GM12878 (cell line): ENCODE measurements around the gene PLPPR1. TPM values are rescaled to one million over a fixed set of nuclear protein-coding genes. Genes with fewer than 3 reads are reported as not detected.

Experiments
- ATAC-seq: fragments of 200-7000 bp; cut with Tn5 transposase; 3 replicates; pipeline ENCODE4 v1.9.1; 2020; ENCODE audit warnings: mild to moderate bottlenecking, moderate library complexity
- BruUV-seq: library from RNA; stranded (reverse); fragments of 400-500 nt; replicated peaks from 2 replicates; lab custom pipeline; 2021; lab: Mats Ljungman, UMichigan
- CTCF ChIA-PET: fragments of 300-600 bp; sonication (Branson Sonifier 250); formaldehyde crosslinking; extraction: SDS; loops from one replicate; lab custom pipeline; 2021; ENCODE audit warnings: inconsistent platforms; lab: Yijun Ruan, JAX
- POLR2A ChIA-PET: fragments of 350-600 bp; formaldehyde crosslinking; extraction: SDS; loops from one replicate; lab custom pipeline; 2021; ENCODE audit warnings: inconsistent platforms; lab: Charles Lee
- RAD21 ChIA-PET: fragments of 300-600 bp; sonication (Branson Sonifier 250); formaldehyde crosslinking; loops from one replicate; lab custom pipeline; 2023; ENCODE audit warnings: antibody characterized with exemption; ENCODE audit not compliant: unreplicated experiment; lab: Charles Lee
- SMC1A ChIA-PET: fragments of 300-600 bp; sonication (Branson Sonifier 250); formaldehyde crosslinking; loops from one replicate; lab custom pipeline; 2023; ENCODE audit not compliant: unreplicated experiment, uncharacterized antibody; lab: Charles Lee
- DNase-seq: peaks from one replicate; pipeline ENCODE4 v3.0.0-alpha.2; 2011; ENCODE audit warnings: low read depth, low spot score
- FAIRE-seq: peaks from 3 replicates; lab custom pipeline; 2011; peaks lifted over from hg19 to GRCh38; lab: Jason Lieb, UNC
- H2AFZ ChIP-seq: 2 replicates; pipeline ENCODE4 v1.6.0; 2011; ENCODE audit warnings: low read depth, low read length, control low read depth; ENCODE audit not compliant: control insufficient read depth
- H3K27ac ChIP-seq: 2 replicates; pipeline ENCODE4 v1.5.1; 2011; ENCODE audit warnings: control low read depth; ENCODE audit not compliant: control insufficient read depth, insufficient read depth
- H3K27me3 ChIP-seq, 2 experiments: replicated peaks in 1 of 2; 2 replicates each; pipeline versions ENCODE4 v1.6.0 to v1.6.1; 2011; ENCODE audit warnings: low read length in 1 of 2; ENCODE audit not compliant: control insufficient read depth in 2 of 2, insufficient read depth in 2 of 2
- H3K36me3 ChIP-seq, 2 experiments: 2 replicates each; pipeline ENCODE4 v1.5.1; 2011; ENCODE audit warnings: low read length in 1 of 2; ENCODE audit not compliant: control insufficient read depth in 2 of 2, insufficient read depth in 2 of 2
- H3K4me1 ChIP-seq: 2 replicates; pipeline ENCODE4 v1.6.1; 2011; ENCODE audit warnings: mild to moderate bottlenecking, low read length, moderate library complexity, mixed read lengths; ENCODE audit not compliant: control insufficient read depth, insufficient read depth
- H3K4me2 ChIP-seq: 2 replicates; pipeline ENCODE4 v1.6.0; 2011; ENCODE audit warnings: control low read depth; ENCODE audit not compliant: control insufficient read depth, insufficient read depth
- H3K4me3 ChIP-seq: fragments of 200-600 bp; sonication (generic); 2 replicates; pipeline ENCODE4 v1.5.1; 2016
- H3K79me2 ChIP-seq: 2 replicates; pipeline ENCODE4 v1.6.0; 2011; ENCODE audit warnings: low read length; ENCODE audit not compliant: control insufficient read depth, insufficient read depth
- H3K9ac ChIP-seq: 2 replicates; pipeline ENCODE4 v1.8.0; 2011; ENCODE audit warnings: low read length, control low read depth, mixed read lengths; ENCODE audit not compliant: control insufficient read depth, insufficient read depth
- H3K9me3 ChIP-seq: replicated peaks from 3 replicates; pipeline ENCODE4 v1.5.1; 2011; ENCODE audit warnings: mild to moderate bottlenecking, low read length; ENCODE audit not compliant: control insufficient read depth, insufficient read depth
- H4K20me1 ChIP-seq: 2 replicates; pipeline ENCODE4 v1.6.0; 2011; ENCODE audit not compliant: control insufficient read depth, insufficient read depth
- CHD4 ChIP-seq: fragments of 200-600 bp; sonication (generic); IDR thresholded peaks from 2 replicates; pipeline ENCODE4 v1.6.1; 2016; ENCODE audit warnings: mild to moderate bottlenecking
- CREB1 ChIP-seq: IDR thresholded peaks from 2 replicates; pipeline ENCODE4 v1.6.1; 2012; ENCODE audit warnings: low read depth, mild to moderate bottlenecking, inconsistent platforms
- IRF3 ChIP-seq: fragments of 450-650 bp; IDR thresholded peaks from 2 replicates; pipeline ENCODE4 v1.6.1; 2014; ENCODE audit warnings: mild to moderate bottlenecking
- MEF2B ChIP-seq: fragments of 450-650 bp; IDR thresholded peaks from 2 replicates; pipeline ENCODE4 v1.6.1; 2018; ENCODE audit warnings: mild to moderate bottlenecking, moderate library complexity; ENCODE audit not compliant: partially characterized antibody, poor library complexity, severe bottlenecking
- NFIC ChIP-seq: IDR thresholded peaks from 2 replicates; pipeline ENCODE4 v1.6.1; 2012; ENCODE audit warnings: low read depth, mild to moderate bottlenecking, inconsistent platforms, low read length, moderate library complexity
- NR2C2 ChIP-seq: IDR thresholded peaks from 2 replicates; pipeline ENCODE4 v1.6.1; 2011; ENCODE audit warnings: borderline replicate concordance, low read depth; ENCODE audit not compliant: control insufficient read depth, insufficient read length
- RFX5 ChIP-seq: IDR thresholded peaks from 2 replicates; pipeline ENCODE4 v1.6.1; 2011; ENCODE audit warnings: low read depth, low read length, improper control_type of control experiment
- SIN3A ChIP-seq: IDR thresholded peaks from 2 replicates; pipeline ENCODE4 v1.6.1; 2012; ENCODE audit warnings: low read depth, low read length, improper control_type of control experiment
- USF2 ChIP-seq: IDR thresholded peaks from 2 replicates; pipeline ENCODE4 v1.6.1; 2011; ENCODE audit warnings: low read depth, low read length, improper control_type of control experiment, borderline replicate concordance
- WRNIP1 ChIP-seq: IDR thresholded peaks from 2 replicates; pipeline ENCODE4 v1.6.1; 2011; ENCODE audit warnings: low read depth, low read length, improper control_type of control experiment, borderline replicate concordance
- YBX1 ChIP-seq: fragments of 450-650 bp; IDR thresholded peaks from 2 replicates; pipeline ENCODE4 v1.6.1; 2016; ENCODE audit warnings: antibody characterized with exemption
- ZBED1 ChIP-seq: IDR thresholded peaks from 2 replicates; pipeline ENCODE4 v1.6.1; 2016; ENCODE audit warnings: borderline replicate concordance
- ZNF622 ChIP-seq: fragments of 450-650 bp; IDR thresholded peaks from 2 replicates; pipeline ENCODE4 v1.6.1; 2017; ENCODE audit warnings: mild to moderate bottlenecking, inconsistent platforms
- WGBS: methylation state at CpG from one replicate; pipeline ENCODE4 v1.1.6; 2016; ENCODE audit warnings: low lambda C conversion rate; ENCODE audit not compliant: insufficient replicate concordance, insufficient coverage; ENCODE audit errors: missing lambda C conversion rate; 5-methylcytosine and 5-hydroxymethylcytosine counted together
- in situ Hi-C: fragments of 300-500 bp; cut with MboI; formaldehyde crosslinking; loops from 9 replicates; pipeline ENCODE4 v1.14.3; 2018; ENCODE audit warnings: mixed read lengths
- intact Hi-C: fragments of 100-400 bp; cut with micrococcal nuclease; formaldehyde crosslinking; loops from one replicate; pipeline ENCODE4 v1.14.2; 2022; ENCODE audit not compliant: unreplicated experiment
- polyA plus RNA-seq, 11 experiments: library from polyadenylated mRNA; depleted of rRNA in 4 of 11; unstranded in 6 of 11; stranded (reverse) in 5 of 11; fragments of >200 nt; fragmentation: Nextera tagmentation in 4 of 11; fragmentation: Illumina TruSeq in 1 of 11; extraction: Ambion mirVana in 4 of 11; extraction: Trizol in 1 of 11; gene quantifications; 1 replicate in 1 of 11; 2 replicates in 10 of 11; pipeline versions ENCODE4 v1.2.1 to v1.2.3, GENCODE V29; 2011 to 2016; ENCODE audit warnings: inconsistent platforms in 2 of 11, missing spikeins in 2 of 11, low read depth in 1 of 11
- total RNA-seq, 4 experiments: library from RNA; depleted of rRNA in 3 of 4; stranded (reverse); fragments of >200 nt in 3 of 4; fragmentation: Illumina TruSeq in 1 of 4; extraction: Trizol in 1 of 4; gene quantifications; 2 replicates each; pipeline versions ENCODE4 v1.2.1 to v1.2.3, GENCODE V29; 2013 to 2021
- TF ChIP-seq, protein P1 (sequence below): fragments of 450-650 bp; IDR thresholded peaks from 2 replicates; pipeline ENCODE4 v1.6.1; 2016; ENCODE audit warnings: mild to moderate bottlenecking
- TF ChIP-seq, protein P2 (sequence below): fragments of 450-650 bp; IDR thresholded peaks from 2 replicates; pipeline ENCODE4 v1.6.1; 2018; ENCODE audit warnings: mild to moderate bottlenecking, low read depth, moderate library complexity; ENCODE audit not compliant: partially characterized antibody

PLPPR1 gene
- total and polyA plus RNA-seq, 10 of the 15 experiments (the other 5 are each of a cell fraction or from before 2014, with no cell fraction given) = 0.69 TPM; not detected in 9

DNA sequence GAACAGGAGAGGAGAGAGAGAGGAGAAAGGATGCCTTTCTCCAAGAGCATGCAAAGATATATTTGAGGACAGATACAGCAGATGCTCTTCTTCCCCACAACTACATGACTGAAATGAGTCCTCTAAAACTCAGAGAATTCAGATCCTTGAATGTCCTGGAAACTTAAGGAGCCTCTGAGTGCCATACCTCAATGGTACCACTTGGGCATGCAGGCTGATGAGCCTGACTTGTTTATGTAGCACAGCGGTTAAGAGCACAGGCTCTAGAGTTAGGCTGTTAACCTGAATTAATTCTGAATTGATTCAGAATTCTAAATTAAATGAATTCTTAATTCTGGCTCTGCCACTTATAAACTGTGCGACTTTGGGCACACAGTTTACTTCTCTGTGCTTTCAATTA lies 5.7 kb downstream of the PLPPR1 start (continued):
- no peak for TF ChIP-seq YBX1
- no peak for TF ChIP-seq SIN3A
- TF ChIP-seq, protein P1, sequence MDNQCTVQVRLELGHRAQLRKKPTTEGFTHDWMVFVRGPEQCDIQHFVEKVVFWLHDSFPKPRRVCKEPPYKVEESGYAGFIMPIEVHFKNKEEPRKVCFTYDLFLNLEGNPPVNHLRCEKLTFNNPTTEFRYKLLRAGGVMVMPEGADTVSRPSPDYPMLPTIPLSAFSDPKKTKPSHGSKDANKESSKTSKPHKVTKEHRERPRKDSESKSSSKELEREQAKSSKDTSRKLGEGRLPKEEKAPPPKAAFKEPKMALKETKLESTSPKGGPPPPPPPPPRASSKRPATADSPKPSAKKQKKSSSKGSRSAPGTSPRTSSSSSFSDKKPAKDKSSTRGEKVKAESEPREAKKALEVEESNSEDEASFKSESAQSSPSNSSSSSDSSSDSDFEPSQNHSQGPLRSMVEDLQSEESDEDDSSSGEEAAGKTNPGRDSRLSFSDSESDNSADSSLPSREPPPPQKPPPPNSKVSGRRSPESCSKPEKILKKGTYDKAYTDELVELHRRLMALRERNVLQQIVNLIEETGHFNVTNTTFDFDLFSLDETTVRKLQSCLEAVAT = no peak
- no peak for TF ChIP-seq USF2
- TF ChIP-seq ZNF622 = no peak
- TF ChIP-seq, all 136 proteins: peak for 0

DNA sequence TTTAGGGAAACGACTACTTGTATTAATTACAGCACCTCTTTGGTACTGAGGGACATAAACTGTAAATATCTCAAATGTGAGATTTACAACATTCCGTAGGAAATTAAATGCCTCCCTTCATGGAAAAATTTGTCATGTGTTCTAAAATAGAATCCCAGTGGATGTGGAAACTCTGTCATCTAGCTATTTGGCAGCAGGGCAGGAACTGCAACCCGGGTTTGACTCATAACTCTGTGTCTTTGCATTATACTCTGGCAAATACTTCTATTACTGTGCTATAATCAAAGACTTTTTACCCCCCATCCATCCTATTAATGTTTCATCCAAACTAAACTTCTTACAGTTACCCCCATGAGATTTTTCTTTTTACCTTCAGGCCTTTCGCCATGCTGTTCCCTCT lies 6.6 kb downstream of the PLPPR1 start:
- DNase-seq = no peak
- no TSS peak for BruUV-seq
- ChIA-PET POLR2A (no interaction called here), CTCF (no interaction called here), SMC1A (no interaction called here), RAD21 (no interaction called here)
- H2AFZ ChIP-seq = no peak overlapping the region
- no peak overlapping the region for H3K9ac ChIP-seq
- H3K4me3 ChIP-seq = no peak overlapping the region
- H3K9me3 ChIP-seq = no peaks in the 10 kb centered on the region
- no peaks in the 10 kb centered on the region for H4K20me1 ChIP-seq
- no peak for TF ChIP-seq NR2C2
- no peak for TF ChIP-seq NFIC
- no peak for TF ChIP-seq MEF2B
- no peak for TF ChIP-seq CREB1
- TF ChIP-seq CHD4 = no peak
- no peak for TF ChIP-seq WRNIP1
- TF ChIP-seq, protein P2, sequence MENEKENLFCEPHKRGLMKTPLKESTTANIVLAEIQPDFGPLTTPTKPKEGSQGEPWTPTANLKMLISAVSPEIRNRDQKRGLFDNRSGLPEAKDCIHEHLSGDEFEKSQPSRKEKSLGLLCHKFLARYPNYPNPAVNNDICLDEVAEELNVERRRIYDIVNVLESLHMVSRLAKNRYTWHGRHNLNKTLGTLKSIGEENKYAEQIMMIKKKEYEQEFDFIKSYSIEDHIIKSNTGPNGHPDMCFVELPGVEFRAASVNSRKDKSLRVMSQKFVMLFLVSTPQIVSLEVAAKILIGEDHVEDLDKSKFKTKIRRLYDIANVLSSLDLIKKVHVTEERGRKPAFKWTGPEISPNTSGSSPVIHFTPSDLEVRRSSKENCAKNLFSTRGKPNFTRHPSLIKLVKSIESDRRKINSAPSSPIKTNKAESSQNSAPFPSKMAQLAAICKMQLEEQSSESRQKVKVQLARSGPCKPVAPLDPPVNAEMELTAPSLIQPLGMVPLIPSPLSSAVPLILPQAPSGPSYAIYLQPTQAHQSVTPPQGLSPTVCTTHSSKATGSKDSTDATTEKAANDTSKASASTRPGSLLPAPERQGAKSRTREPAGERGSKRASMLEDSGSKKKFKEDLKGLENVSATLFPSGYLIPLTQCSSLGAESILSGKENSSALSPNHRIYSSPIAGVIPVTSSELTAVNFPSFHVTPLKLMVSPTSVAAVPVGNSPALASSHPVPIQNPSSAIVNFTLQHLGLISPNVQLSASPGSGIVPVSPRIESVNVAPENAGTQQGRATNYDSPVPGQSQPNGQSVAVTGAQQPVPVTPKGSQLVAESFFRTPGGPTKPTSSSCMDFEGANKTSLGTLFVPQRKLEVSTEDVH = no peak
- no peak for TF ChIP-seq ZBED1
- no peak for TF ChIP-seq IRF3
- no peak for TF ChIP-seq RFX5
- H3K4me1 ChIP-seq = no peaks in the 10 kb centered on the region
- H3K36me3 ChIP-seq = no peaks in the 10 kb centered on the region
- H3K27me3 ChIP-seq = peaks cover 1 to 6% of the 10 kb centered on the region in 2 experiments; a peak in 1 of 4 replicates
- H3K79me2 ChIP-seq = no peaks in the 10 kb centered on the region
- intact Hi-C loops (no loop called here), in situ Hi-C loops (no loop called here)
- ATAC-seq = no peak
- FAIRE-seq = no peak
- H3K4me2 ChIP-seq = no peak overlapping the region
- H3K27ac ChIP-seq = no peak overlapping the region
- 11% methylated on average over 4 of the region's 4 CpGs for WGBS
